SK-N-MC (cell line): Measurements from ENCODE around the gene CNTN6.

Source experiments
- EZH2 ChIP-seq: fragments of 200-600 bp; sonication (generic); IDR thresholded peaks from one replicate; pipeline ENCODE4 v1.6.1; 2017; ENCODE audit warnings: antibody characterized with exemption
- POLR2AphosphoS5 ChIP-seq: IDR thresholded peaks from 2 replicates; pipeline ENCODE4 v1.6.1; 2012; ENCODE audit warnings: mild to moderate bottlenecking, low read depth, low read length, borderline replicate concordance

GRCh38 chr3:1292571-1293071 is 199.8 kb downstream of the CNTN6 start:
- no peak for TF ChIP-seq EZH2
- TF ChIP-seq POLR2AphosphoS5: no peak
